ENCODE data around the gene SGMS1. TPM values are rescaled to one million over a fixed set of nuclear protein-coding genes. Genes with fewer than 3 reads are reported as not detected.

The SGMS1 gene
- total and polyA plus RNA-seq, 4 donors, result 15.8 to 142 (median 41.3) TPM

GRCh38 chr10:50600286-50600685, 23.5 kb downstream of the SGMS1 start:
- Histone ChIP-seq H3K4me1 (ENCODE audit: control insufficient read depth in 5 of 5, insufficient read depth in 5 of 5, low read length in 5 of 5) (peaks cover 6 to 61% (median 51%) of the 10 kb centered on the region in 5 donors), H3K27ac (ENCODE audit: low read depth in 1 of 2, low read length in 1 of 2) (no peak overlapping the region), H3K27me3 (ENCODE audit: control insufficient read depth in 3 of 3, insufficient read depth in 3 of 3, low read length in 2 of 3) (no peaks in the 10 kb centered on the region), H3K4me3 (no peak overlapping the region), H3K36me3 (ENCODE audit: control insufficient read depth in 4 of 4, insufficient read depth in 4 of 4, low read length in 4 of 4) (no peaks in the 10 kb centered on the region), H3K9me3 (ENCODE audit: control insufficient read depth in 4 of 4, insufficient read depth in 3 of 4, low read length in 3 of 4) (no peaks in the 10 kb centered on the region), H3K9ac (ENCODE audit: insufficient read depth in 1 of 2, low read length in 2 of 2) (no peak overlapping the region)
- ATAC-seq (ENCODE audit: insufficient read depth, low FRiP score) (no peak), DNase-seq (no peak)
- no peak for TF ChIP-seq CTCF (IDR thresholded peaks at IDR 0.05; ENCODE audit: control extremely low read depth, extremely low read depth)
- WGBS, 2 donors, result 82 to 87% methylated on average over 1 of the region's 1 CpG

GRCh38 chr10:50596897-50597296, 26.9 kb downstream of the SGMS1 start:
- WGBS, 2 donors, result 96 to 98% methylated on average over 3 of the region's 3 CpGs
- no peaks in the 10 kb centered on the region for H3K36me3 ChIP-seq (ENCODE audit: control insufficient read depth in 4 of 4, insufficient read depth in 4 of 4, low read length in 4 of 4)
- no peak for ATAC-seq (ENCODE audit: insufficient read depth, low FRiP score)

GRCh38 chr10:50596456-50596855, 27.3 kb downstream of the SGMS1 start:
- ATAC-seq (ENCODE audit: insufficient read depth, low FRiP score), result no peak
- H3K4me1 ChIP-seq (ENCODE audit: control insufficient read depth in 5 of 5, insufficient read depth in 5 of 5, low read length in 5 of 5), result peaks cover 2 to 39% (median 32%) of the 10 kb centered on the region in 5 donors
- H3K9ac ChIP-seq (ENCODE audit: insufficient read depth in 1 of 2, low read length in 2 of 2), result no peak overlapping the region
- H3K36me3 ChIP-seq (ENCODE audit: control insufficient read depth in 4 of 4, insufficient read depth in 4 of 4, low read length in 4 of 4), result no peaks in the 10 kb centered on the region
- H3K27me3 ChIP-seq (ENCODE audit: control insufficient read depth in 3 of 3, insufficient read depth in 3 of 3, low read length in 2 of 3), result no peaks in the 10 kb centered on the region
- WGBS, 2 donors, result 94 to 97% methylated on average over 2 of the region's 2 CpGs
- no peak for DNase-seq
- H3K9me3 ChIP-seq (ENCODE audit: control insufficient read depth in 4 of 4, insufficient read depth in 3 of 4, low read length in 3 of 4), result no peaks in the 10 kb centered on the region
- H3K4me3 ChIP-seq, result no peak overlapping the region
- TF ChIP-seq CTCF (IDR thresholded peaks at IDR 0.05; ENCODE audit: control extremely low read depth, extremely low read depth), result no peak
- H3K27ac ChIP-seq (ENCODE audit: low read depth in 1 of 2, low read length in 1 of 2), result no peak overlapping the region

More at GRCh38 chr10:50596897-50597296, 26.9 kb downstream of the SGMS1 start:
- Histone ChIP-seq H3K9me3 (ENCODE audit: control insufficient read depth in 4 of 4, insufficient read depth in 3 of 4, low read length in 3 of 4) (no peaks in the 10 kb centered on the region), H3K27ac (ENCODE audit: low read depth in 1 of 2, low read length in 1 of 2) (no peak overlapping the region), H3K4me3 (no peak overlapping the region), H3K4me1 (ENCODE audit: control insufficient read depth in 5 of 5, insufficient read depth in 5 of 5, low read length in 5 of 5) (peaks cover 2 to 41% (median 36%) of the 10 kb centered on the region in 5 donors), H3K27me3 (ENCODE audit: control insufficient read depth in 3 of 3, insufficient read depth in 3 of 3, low read length in 2 of 3) (no peaks in the 10 kb centered on the region), H3K9ac (ENCODE audit: insufficient read depth in 1 of 2, low read length in 2 of 2) (no peak overlapping the region)
- no peak for TF ChIP-seq CTCF (IDR thresholded peaks at IDR 0.05; ENCODE audit: control extremely low read depth, extremely low read depth)
- DNase-seq, result no peak

- Histone ChIP-seq H3K9me3 (ENCODE audit: control insufficient read depth in 4 of 4, insufficient read depth in 3 of 4, low read length in 3 of 4) (no peaks in the 10 kb centered on the region), H3K4me1 (ENCODE audit: control insufficient read depth in 5 of 5, insufficient read depth in 5 of 5, low read length in 5 of 5) (peaks cover 2 to 39% (median 25%) of the 10 kb centered on the region in 5 donors), H3K9ac (ENCODE audit: insufficient read depth in 1 of 2, low read length in 2 of 2) (no peak overlapping the region), H3K4me3 (no peak overlapping the region), H3K27me3 (ENCODE audit: control insufficient read depth in 3 of 3, insufficient read depth in 3 of 3, low read length in 2 of 3) (no peaks in the 10 kb centered on the region), H3K27ac (ENCODE audit: low read depth in 1 of 2, low read length in 1 of 2) (no peak overlapping the region), H3K36me3 (ENCODE audit: control insufficient read depth in 4 of 4, insufficient read depth in 4 of 4, low read length in 4 of 4) (no peaks in the 10 kb centered on the region)
- DNase-seq (no peak), ATAC-seq (ENCODE audit: insufficient read depth, low FRiP score) (no peak)
- WGBS, 2 donors, result 93 to 96% methylated on average over 3 of the region's 3 CpGs
- no peak for TF ChIP-seq CTCF (IDR thresholded peaks at IDR 0.05; ENCODE audit: control extremely low read depth, extremely low read depth)
Observed at GRCh38 chr10:50595785-50596184, 28.0 kb downstream of the SGMS1 start.

All from lung (tissue), 12 donors.